SKM-1 (cell line): ENCODE data around the gene MAPK1.
"Not testable (repeated sequence)": the region's sequence is repeated elsewhere in the genome, so short reads cannot be mapped to it uniquely, and the experiment has no call there.

Source experiments
- DNase-seq: peaks from one replicate; lab custom pipeline; 2025; ENCODE audit not compliant: unreplicated experiment; lab: John Stamatoyannopoulos, UW

MAPK1 gene

DNA sequence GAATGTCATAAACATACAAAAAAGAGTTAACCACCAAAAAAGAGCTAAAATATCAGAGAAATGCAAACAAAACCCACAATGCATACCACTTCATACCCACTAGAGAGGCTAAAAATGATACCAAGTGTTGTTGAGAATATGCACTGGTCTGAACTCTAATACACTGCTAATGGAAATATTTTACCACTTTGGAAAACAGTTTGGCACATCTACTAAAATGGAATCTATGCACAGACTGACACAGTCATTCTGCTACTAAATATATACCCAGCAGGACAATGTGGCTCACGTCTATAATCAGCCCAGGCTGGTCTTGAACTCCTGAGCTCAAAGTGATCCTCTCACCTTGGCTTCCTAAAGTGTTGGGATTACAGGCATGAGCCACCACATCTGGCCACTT is 18.0 kb downstream of the MAPK1 start:
- DNase-seq = no peak

DNA sequence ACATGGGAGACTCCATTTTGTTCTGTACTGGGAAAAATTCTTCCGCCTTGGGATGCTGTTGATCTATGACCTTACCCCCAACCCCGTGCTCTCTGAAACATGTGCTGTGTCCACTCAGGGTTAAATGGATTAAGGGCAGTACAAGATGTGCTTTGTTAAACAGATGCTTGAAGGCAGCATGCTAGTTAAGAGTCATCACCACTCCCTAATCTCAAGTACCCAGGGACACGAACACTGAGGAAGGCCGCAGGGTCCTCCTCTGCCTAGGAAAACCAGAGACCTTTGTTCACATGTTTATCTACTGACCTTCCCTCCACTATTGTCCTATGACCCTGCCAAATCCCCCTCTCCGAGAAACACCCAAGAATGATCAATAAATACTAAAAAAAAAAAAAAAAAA is 19.4 kb downstream of the MAPK1 start:
- not testable (repeated sequence) for DNase-seq

GRCh38 chr22:21845558-21846453 is 21.6 kb downstream of the MAPK1 start:
- no peak for DNase-seq

GRCh38 chr22:21842946-21843345 is 24.5 kb downstream of the MAPK1 start:
- DNase-seq = no peak

- no peak for DNase-seq
Observed at GRCh38 chr22:21841422-21841821, 26.0 kb downstream of the MAPK1 start.

- no peak for DNase-seq
Observed at GRCh38 chr22:21840236-21840823, 27.1 kb downstream of the MAPK1 start.

GRCh38 chr22:21839765-21840140 is 27.7 kb downstream of the MAPK1 start:
- DNase-seq = no peak

DNA sequence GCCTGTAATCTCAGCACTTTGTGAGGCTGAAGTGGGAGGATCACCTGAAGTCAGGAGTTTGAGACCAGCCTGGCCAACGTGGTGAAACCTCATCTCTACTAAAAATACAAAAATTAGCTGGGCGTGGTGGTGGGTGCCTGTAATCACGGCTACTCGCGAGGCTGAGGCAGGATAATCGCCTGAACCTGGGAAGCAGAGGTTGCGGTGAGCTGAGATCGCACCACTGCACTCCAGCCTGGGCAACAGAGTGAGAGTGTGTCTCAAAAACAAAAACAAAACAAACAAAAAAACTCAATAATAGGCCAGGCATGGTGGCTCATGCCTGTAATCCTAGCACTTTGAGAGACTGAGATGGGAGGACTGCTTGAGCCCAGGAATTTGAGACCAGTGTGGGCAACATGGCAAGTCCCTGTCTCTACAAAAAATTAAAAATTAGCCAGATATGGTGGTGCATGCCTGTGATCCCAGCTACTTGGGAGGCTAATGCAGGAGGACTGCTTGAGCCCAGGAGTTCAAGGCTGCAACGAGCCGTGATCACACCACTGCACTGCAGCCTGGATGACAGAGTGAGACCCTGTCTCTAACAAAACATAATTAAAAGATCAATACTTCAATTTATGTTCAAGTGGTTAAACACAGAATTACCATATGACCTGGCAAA is 28.2 kb downstream of the MAPK1 start:
- not testable (repeated sequence) for DNase-seq

DNA sequence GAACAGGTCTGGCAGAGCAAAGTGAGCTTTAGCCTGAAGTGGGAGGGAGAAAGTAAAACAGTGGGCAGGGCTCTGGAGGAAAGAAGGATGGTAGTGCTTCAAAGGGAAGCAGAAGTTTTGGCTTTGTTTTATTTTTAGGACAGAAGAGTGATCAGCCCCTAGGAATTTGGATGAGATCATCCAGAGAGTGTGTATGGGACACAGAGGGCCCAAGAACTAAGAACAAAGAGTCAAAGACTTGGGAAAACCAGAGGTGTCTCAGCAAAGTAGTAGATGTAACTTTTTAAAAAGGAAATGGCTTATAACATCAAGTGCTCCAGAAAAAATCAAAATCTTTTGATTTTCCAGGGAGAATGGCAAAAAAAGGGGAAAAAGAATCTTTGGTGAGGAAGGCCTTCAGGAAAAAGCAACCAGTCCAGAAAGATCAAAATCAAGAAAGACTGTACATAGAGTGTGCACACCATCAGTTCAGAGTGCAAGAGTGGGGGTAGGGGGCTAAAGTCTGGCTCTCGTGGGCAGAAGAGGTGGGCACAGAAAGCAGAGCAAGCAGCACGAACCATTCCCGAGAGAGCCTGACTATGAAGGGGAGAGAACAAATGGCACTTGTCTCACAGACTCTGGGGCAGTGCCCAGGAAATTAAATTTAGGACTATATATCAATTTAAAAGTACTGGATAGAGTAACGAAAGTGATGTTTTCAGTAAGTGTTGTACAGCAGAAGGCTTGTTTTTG is 30.0 kb downstream of the MAPK1 start:
- no peak for DNase-seq

DNA sequence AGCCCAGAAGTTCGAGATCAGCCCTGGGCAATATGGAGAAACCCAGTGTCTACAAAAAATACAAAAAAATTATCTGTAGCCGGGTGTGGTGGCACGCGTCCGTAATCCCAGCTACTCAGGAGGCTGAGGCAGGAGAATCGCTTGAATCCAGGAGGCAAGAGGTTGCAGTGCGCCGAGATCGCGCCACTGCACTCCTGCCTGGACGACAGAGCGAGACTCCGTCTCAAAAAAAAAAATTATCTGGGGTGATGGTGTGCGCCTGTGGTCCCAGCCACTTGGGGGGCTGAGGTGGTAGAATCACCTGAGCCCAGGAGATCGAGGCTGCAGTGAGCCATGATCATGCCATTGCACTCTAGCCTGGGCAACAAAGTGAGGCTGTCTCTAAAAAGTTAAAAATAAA is 31.0 kb downstream of the MAPK1 start:
- not testable (repeated sequence) for DNase-seq

DNA sequence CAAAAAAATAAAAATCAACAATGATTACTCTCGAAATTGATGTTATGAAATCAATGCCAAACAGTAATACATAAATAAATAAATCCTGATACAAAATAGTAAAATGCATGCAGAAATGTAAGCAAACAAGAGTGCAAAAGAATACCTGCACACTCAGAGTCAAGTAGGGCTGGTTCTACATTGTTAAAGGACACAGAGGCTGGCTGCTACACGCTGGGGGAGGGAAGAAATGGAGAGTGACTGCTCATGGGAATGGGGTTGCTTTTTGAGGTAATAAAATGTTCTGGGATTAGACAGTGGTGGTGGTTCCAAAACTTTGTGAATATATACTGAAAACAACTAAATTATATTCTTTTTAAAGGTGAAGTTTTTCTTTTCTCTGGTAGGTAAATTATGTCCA is 32.1 kb downstream of the MAPK1 start:
- DNase-seq = no peak

DNA sequence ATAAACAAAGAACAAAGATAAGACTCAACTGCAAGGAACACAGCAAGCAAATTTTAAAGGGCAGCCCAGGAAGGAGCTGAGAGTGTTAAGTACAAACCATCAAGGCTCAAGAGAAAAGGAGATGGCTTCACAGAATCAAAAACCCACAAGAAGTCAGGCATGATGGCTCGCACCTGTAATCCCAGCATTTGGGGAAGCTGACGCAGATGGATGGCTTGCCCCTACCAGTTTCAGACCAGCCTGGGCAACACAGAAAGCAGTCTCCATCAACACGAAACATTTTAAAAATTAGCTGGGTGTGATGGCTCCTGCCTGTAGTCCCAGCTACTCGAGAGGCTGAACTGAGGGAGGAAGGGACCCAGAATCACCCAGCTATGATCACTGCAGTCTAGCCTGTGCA is 32.6 kb downstream of the MAPK1 start:
- no peak for DNase-seq

- no peak for DNase-seq
Observed at GRCh38 chr22:21832291-21833290, 34.9 kb downstream of the MAPK1 start.

GRCh38 chr22:21829523-21829922 is 37.9 kb downstream of the MAPK1 start:
- no peak for DNase-seq

GRCh38 chr22:21828268-21828638 is 39.2 kb downstream of the MAPK1 start:
- DNase-seq = no peak

DNA sequence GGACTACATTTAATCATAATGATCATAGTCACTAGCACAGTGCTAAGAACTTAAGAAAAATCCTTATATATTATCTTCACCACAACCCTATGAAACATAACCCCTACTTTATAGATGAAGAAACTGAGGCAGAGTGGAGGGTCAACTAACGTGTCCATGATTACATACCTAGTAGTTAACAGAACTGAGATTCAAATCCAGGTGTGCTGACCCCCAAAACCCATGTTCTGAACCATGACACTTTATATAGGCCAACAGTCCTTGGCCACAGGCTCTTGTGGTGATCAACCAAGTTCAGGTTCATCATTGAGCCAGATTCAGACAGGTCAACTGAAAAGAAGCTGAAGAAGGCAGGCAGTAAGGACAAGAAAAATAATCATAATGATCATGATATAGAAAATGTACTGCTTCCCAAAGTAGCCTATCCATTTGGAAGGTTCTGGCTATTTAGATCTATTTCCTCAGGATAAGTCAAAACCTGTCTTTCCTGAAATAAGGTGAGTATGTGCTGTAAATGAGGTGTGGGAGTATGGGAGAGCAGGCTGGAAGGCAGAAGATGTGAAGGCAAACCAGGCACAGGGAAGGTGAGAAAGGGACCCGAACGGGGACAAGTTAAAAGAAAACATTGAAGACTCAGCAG is 39.7 kb downstream of the MAPK1 start:
- no peak for DNase-seq

GRCh38 chr22:21826204-21826603 is 41.2 kb downstream of the MAPK1 start:
- no peak for DNase-seq

GRCh38 chr22:21824962-21825361 is 42.5 kb downstream of the MAPK1 start:
- DNase-seq = not testable (repeated sequence)

DNA sequence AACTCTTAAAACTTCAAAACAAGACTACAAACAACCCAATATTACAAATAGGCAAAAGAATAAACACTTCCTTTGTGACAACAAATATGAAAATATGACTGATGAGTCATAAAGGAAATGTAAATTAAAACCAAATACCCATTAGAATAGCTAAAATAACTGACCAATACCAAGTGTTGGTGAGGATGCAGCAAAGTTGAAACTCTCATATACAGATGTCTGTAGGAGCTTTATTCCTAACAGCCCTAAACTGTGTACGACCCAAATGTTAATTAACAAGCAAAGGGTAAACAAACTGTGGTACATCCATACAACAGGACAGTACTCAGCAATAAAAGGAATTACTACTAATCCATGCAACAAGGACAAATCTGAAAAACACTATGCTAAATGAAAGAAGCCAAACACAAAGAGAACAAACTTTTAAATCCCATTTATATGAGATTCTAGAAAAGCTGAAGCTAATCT is 43.0 kb downstream of the MAPK1 start:
- DNase-seq = no peak
